Adrenal gland (tissue), 12 donors: ENCODE data around the gene FOCAD. TPM values are rescaled to one million over a fixed set of nuclear protein-coding genes. Genes with fewer than 3 reads are reported as not detected.
A peak's percentile ranks its signal among the peaks of the same experiment; 100 is the strongest.
"Not testable (repeated sequence)": the region's sequence is repeated elsewhere in the genome, so short reads cannot be mapped to it uniquely, and the experiment has no call there.

Experiments
- DNase-seq, 7 donors: peaks; one replicate each; pipeline ENCODE4 v3.0.0-alpha.2; 2019 to 2020
- H3K27ac ChIP-seq, 5 donors: fragments of 200-600 bp; sonication (generic) in 4 of 5; 1 replicate in 3 of 5; 2 replicates in 2 of 5; pipeline versions ENCODE4 v1.5.1 to v1.8.0; 2016 to 2020; ENCODE audit warnings: mild to moderate bottlenecking in 1 of 5
- H3K27me3 ChIP-seq: fragments of 200-600 bp; 2 replicates; pipeline ENCODE4 v1.8.0; 2021
- H3K36me3 ChIP-seq, 2 donors: fragments of 200-600 bp; replicated peaks in 1 of 2; 1 replicate in 1 of 2; 2 replicates in 1 of 2; pipeline versions ENCODE4 v1.5.1 to v1.8.0; 2018 to 2022
- H3K4me1 ChIP-seq, 2 donors: fragments of 200-600 bp; replicated peaks in 1 of 2; 1 replicate in 1 of 2; 2 replicates in 1 of 2; pipeline versions ENCODE4 v1.5.1 to v1.8.0; 2018 to 2021
- H3K4me3 ChIP-seq, 4 donors: fragments of 200-600 bp; sonication (generic) in 3 of 4; one replicate each; pipeline ENCODE4 v1.5.1; 2016 to 2018
- H3K9me3 ChIP-seq, 3 donors: fragments of 200-600 bp; sonication (generic) in 1 of 3; replicated peaks in 1 of 3; 1 replicate in 2 of 3; 2 replicates in 1 of 3; pipeline versions ENCODE4 v1.5.1 to v1.8.0; 2016 to 2021
- CTCF ChIP-seq, 6 experiments: fragments of 450-650 bp in 4 of 6; fragments of 200-600 bp in 2 of 6; sonication (generic) in 1 of 6; IDR thresholded peaks; 1 replicate in 5 of 6; 2 replicates in 1 of 6; pipeline versions ENCODE4 v1.5.1 to v1.8.0; 2016 to 2021; ENCODE audit warnings: antibody characterized with exemption in 6 of 6, mild to moderate bottlenecking in 2 of 6, moderate library complexity in 1 of 6
- POLR2A ChIP-seq, 2 donors: fragments of 450-650 bp; IDR thresholded peaks; one replicate each; pipeline ENCODE4 v1.6.1; 2017; ENCODE audit warnings: antibody characterized with exemption in 2 of 2, mild to moderate bottlenecking in 2 of 2, moderate library complexity in 1 of 2
- WGBS, 4 donors: extraction: QIAGEN DNeasy Blood & Tissue Kit in 2 of 4; methylation state at CpG; one replicate each; pipeline versions ENCODE4 v1.1.5 to v1.1.7; 2013 to 2017; 5-methylcytosine and 5-hydroxymethylcytosine counted together
- intact Hi-C, 2 donors: fragments of 100-400 bp; cut with DNase I; formaldehyde crosslinking; loops; one replicate each; pipeline versions ENCODE4 v1.14.1 to v1.15.0; 2022 to 2023
- polyA plus RNA-seq, 3 donors: library from polyadenylated mRNA; stranded (reverse); fragments of 200-250 nt in 2 of 3; fragments of 350-450 nt in 1 of 3; fragmentation: Illumina TruSeq in 1 of 3; extraction: RNeasy Lipid Tissue Mini Kit (QIAGEN cat#74804) in 1 of 3; gene quantifications; one replicate each; pipeline ENCODE4 v1.2.3, GENCODE V29; 2013 to 2014
- total RNA-seq, 9 donors: library from RNA; depleted of rRNA in 4 of 9; stranded (reverse); fragments of >200 nt in 4 of 9; fragments of 120-200 nt in 1 of 9; fragmentation: NEBNext Ultra II Directional in 1 of 9; extraction: Animal tissue kit (Norgen Biotek cat#: 25700) in 1 of 9; gene quantifications; one replicate each; pipeline versions ENCODE4 v1.1.0 to v1.2.4, GENCODE V29; 2013 to 2023
- donor health status: healthy with polysubstance abuse.
- donor health status: Bipolar disorder and iron deficiency.
- donor health status: DM: yes; HTN: yes; CAD: no.
- donor health status: DM: no; HTN: no; CAD: no.
- donor health status: DM: no; HTN: no; CAD: no.
- donor health status: DM: yes; HTN: yes; CAD: no.

The FOCAD gene
- total and polyA plus RNA-seq, 12 donors, result 20.5 to 134 (median 59.7) TPM

- 45 to 62% (median 54%) methylated on average over 17 to 22 of the region's 27 CpGs; no CpG with 5 or more reads in 1 of the 4 donors for WGBS, 4 donors
- intact Hi-C loops, H3K36me3 ChIP-seq, H3K4me1 ChIP-seq, H3K27me3 ChIP-seq, H3K9me3 ChIP-seq: not testable (repeated sequence)
- TF ChIP-seq POLR2A (IDR thresholded peaks at IDR 0.05), result peak in 1 of 2 donors; percentile 48
- peak in 1 of 6 experiments; percentile 11 for TF ChIP-seq CTCF (IDR thresholded peaks at IDR 0.05)
- peak in 5 of 7 donors; percentile 13 to 61 (median 26) for DNase-seq
- Histone ChIP-seq H3K27ac (peak overlapping the region in 1 of 5 donors; percentile 69), H3K4me3 (peak overlapping the region in 2 of 4 donors; percentile 26 to 39)
Observed at GRCh38 chr9:20658246-20658667, 25.8 kb upstream of the FOCAD start.

GRCh38 chr9:20658677-20659473, 25.2 kb upstream of the FOCAD start:
- H3K27me3 ChIP-seq, result no peaks in the 10 kb centered on the region
- intact Hi-C loops, result no loop called here
- H3K4me1 ChIP-seq, result no peaks in the 10 kb centered on the region
- no peaks in the 10 kb centered on the region for H3K9me3 ChIP-seq
- H3K36me3 ChIP-seq, result no peaks in the 10 kb centered on the region
- H3K27ac ChIP-seq, result peak overlapping the region in 1 of 5 donors; percentile 69
- TF ChIP-seq POLR2A (IDR thresholded peaks at IDR 0.05) (no peak), CTCF (IDR thresholded peaks at IDR 0.05) (no peak)
- no peak for DNase-seq
- WGBS, 4 donors, result 68 to 87% (median 74%) methylated on average over 13 of the region's 13 CpGs
- H3K4me3 ChIP-seq, result peak overlapping the region in 2 of 4 donors; percentile 26 to 39

DNA sequence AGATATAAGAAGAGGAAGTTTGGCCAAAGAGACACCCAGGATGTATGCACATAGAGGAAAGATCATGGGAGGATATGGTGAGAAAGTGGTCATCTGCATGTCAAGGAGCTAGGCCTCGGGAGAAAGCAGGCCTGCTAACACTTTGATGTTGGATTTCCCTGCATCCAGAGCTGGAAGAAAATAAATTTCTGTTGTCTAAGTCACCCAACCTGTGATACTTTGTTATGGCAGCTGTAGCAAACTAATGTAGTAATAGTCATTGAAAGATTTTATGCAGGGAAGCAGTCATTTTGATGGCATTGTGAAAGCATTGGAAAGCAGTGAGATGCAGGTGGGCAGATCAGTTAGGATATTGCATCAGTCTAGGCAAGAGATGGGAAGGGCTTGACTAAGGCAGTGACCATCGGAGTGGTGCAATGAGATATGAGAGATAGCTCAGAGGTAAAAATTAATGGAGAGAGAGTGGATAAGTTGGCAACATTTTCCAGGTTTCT, 24.5 kb upstream of the FOCAD start:
- Histone ChIP-seq H3K27ac (no peak overlapping the region), H3K9me3 (no peaks in the 10 kb centered on the region), H3K36me3 (no peaks in the 10 kb centered on the region), H3K4me3 (peak overlapping the region in 1 of 4 donors; percentile 39), H3K4me1 (no peaks in the 10 kb centered on the region), H3K27me3 (no peaks in the 10 kb centered on the region)
- WGBS, 4 donors, result 72 to 85% (median 78%) methylated on average over 2 of the region's 2 CpGs
- DNase-seq, result no peak
- intact Hi-C loops, result no loop called here
- TF ChIP-seq POLR2A (IDR thresholded peaks at IDR 0.05) (no peak), CTCF (IDR thresholded peaks at IDR 0.05) (no peak)

DNA sequence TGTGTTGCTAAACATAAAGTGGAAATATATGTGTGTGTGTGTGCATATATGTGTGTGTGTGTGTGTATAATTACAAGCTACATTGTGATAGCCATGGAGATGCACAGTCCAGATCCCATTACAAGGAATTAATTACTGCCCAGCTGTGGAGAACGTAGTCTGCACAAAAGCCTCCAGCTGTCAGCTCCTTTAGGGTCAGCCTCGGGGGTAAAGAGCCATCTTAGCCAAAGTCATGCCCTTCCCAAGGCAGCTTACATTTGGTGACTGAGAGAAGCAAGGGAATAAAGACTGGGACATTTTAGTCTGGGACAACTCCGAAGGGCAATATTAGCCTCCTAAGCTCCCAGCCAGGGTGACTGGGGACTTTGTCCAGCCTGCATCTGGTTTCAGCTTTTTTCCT, 21.9 kb upstream of the FOCAD start:
- no peak for DNase-seq
- intact Hi-C loops, result no loop called here
- Histone ChIP-seq H3K4me3 (no peak overlapping the region), H3K27ac (no peak overlapping the region), H3K4me1 (no peaks in the 10 kb centered on the region), H3K36me3 (no peaks in the 10 kb centered on the region), H3K9me3 (no peaks in the 10 kb centered on the region), H3K27me3 (no peaks in the 10 kb centered on the region)
- no peak for TF ChIP-seq POLR2A (IDR thresholded peaks at IDR 0.05)
- WGBS, 4 donors, result 56 to 79% (median 69%) methylated on average over 3 of the region's 3 CpGs
